VCaP (cell line): ENCODE data around the gene GATD1.

Experiments used
- H3K27ac ChIP-seq: fragments of 450-650 bp; 2 replicates; pipeline ENCODE4 v1.5.1; 2017
- CTCF ChIP-seq: fragments of 450-650 bp; conservative IDR thresholded peaks from 2 replicates; pipeline ENCODE4 v1.5.1; 2017; ENCODE audit warnings: mild to moderate bottlenecking, moderate library complexity

The GATD1 gene

GRCh38 chr11:727281-727701 is 50.0 kb downstream of the GATD1 start:
- TF ChIP-seq CTCF: no peak
- H3K27ac ChIP-seq: peak overlapping the region; percentile 94

GRCh38 chr11:726278-727220 is 50.7 kb downstream of the GATD1 start:
- TF ChIP-seq CTCF: no peak
- H3K27ac ChIP-seq: peak overlapping the region; percentile 94

- H3K27ac ChIP-seq: peak overlapping the region; percentile 94
- TF ChIP-seq CTCF: no peak
Measured at GRCh38 chr11:725624-726202, 51.6 kb downstream of the GATD1 start.

- peak overlapping the region; percentile 94 for H3K27ac ChIP-seq
- no peak for TF ChIP-seq CTCF
Measured at GRCh38 chr11:724778-725386, 52.4 kb downstream of the GATD1 start.

- no peak overlapping the region for H3K27ac ChIP-seq
- no peak for TF ChIP-seq CTCF
Measured at GRCh38 chr11:724049-724777, 53.1 kb downstream of the GATD1 start.

- TF ChIP-seq CTCF: peak; percentile 72
Measured at GRCh38 chr11:723120-723883, 54.0 kb downstream of the GATD1 start.

More at GRCh38 chr11:723120-723883, 54.0 kb downstream of the GATD1 start:
- H3K27ac ChIP-seq: no peak overlapping the region
